GM12878 (cell line): ENCODE data around the gene EFNA4. TPM values are rescaled to one million over a fixed set of nuclear protein-coding genes. Genes with fewer than 3 reads are reported as not detected.

ENCODE experiments used
- ATAC-seq: fragments of 200-7000 bp; cut with Tn5 transposase; 3 replicates; pipeline ENCODE4 v1.9.1; 2020; ENCODE audit warnings: mild to moderate bottlenecking, moderate library complexity
- BruUV-seq: library from RNA; stranded (reverse); fragments of 400-500 nt; replicated peaks from 2 replicates; lab custom pipeline; 2021; lab: Mats Ljungman, UMichigan
- CTCF ChIA-PET: fragments of 300-600 bp; sonication (Branson Sonifier 250); formaldehyde crosslinking; extraction: SDS; loops from one replicate; lab custom pipeline; 2021; ENCODE audit warnings: inconsistent platforms; lab: Yijun Ruan, JAX
- POLR2A ChIA-PET: fragments of 350-600 bp; formaldehyde crosslinking; extraction: SDS; loops from one replicate; lab custom pipeline; 2021; ENCODE audit warnings: inconsistent platforms; lab: Charles Lee
- RAD21 ChIA-PET: fragments of 300-600 bp; sonication (Branson Sonifier 250); formaldehyde crosslinking; loops from one replicate; lab custom pipeline; 2023; ENCODE audit warnings: antibody characterized with exemption; ENCODE audit not compliant: unreplicated experiment; lab: Charles Lee
- SMC1A ChIA-PET: fragments of 300-600 bp; sonication (Branson Sonifier 250); formaldehyde crosslinking; loops from one replicate; lab custom pipeline; 2023; ENCODE audit not compliant: unreplicated experiment, uncharacterized antibody; lab: Charles Lee
- DNase-seq: peaks from one replicate; pipeline ENCODE4 v3.0.0-alpha.2; 2011; ENCODE audit warnings: low read depth, low spot score
- FAIRE-seq: peaks from 3 replicates; lab custom pipeline; 2011; peaks lifted over from hg19 to GRCh38; lab: Jason Lieb, UNC
- H2AFZ ChIP-seq: 2 replicates; pipeline ENCODE4 v1.6.0; 2011; ENCODE audit warnings: low read depth, low read length, control low read depth; ENCODE audit not compliant: control insufficient read depth
- H3K27ac ChIP-seq: 2 replicates; pipeline ENCODE4 v1.5.1; 2011; ENCODE audit warnings: control low read depth; ENCODE audit not compliant: control insufficient read depth, insufficient read depth
- H3K27me3 ChIP-seq, 2 experiments: replicated peaks in 1 of 2; 2 replicates each; pipeline versions ENCODE4 v1.6.0 to v1.6.1; 2011; ENCODE audit warnings: low read length in 1 of 2; ENCODE audit not compliant: control insufficient read depth in 2 of 2, insufficient read depth in 2 of 2
- H3K36me3 ChIP-seq, 2 experiments: 2 replicates each; pipeline ENCODE4 v1.5.1; 2011; ENCODE audit warnings: low read length in 1 of 2; ENCODE audit not compliant: control insufficient read depth in 2 of 2, insufficient read depth in 2 of 2
- H3K4me1 ChIP-seq: 2 replicates; pipeline ENCODE4 v1.6.1; 2011; ENCODE audit warnings: mild to moderate bottlenecking, low read length, moderate library complexity, mixed read lengths; ENCODE audit not compliant: control insufficient read depth, insufficient read depth
- H3K4me2 ChIP-seq: 2 replicates; pipeline ENCODE4 v1.6.0; 2011; ENCODE audit warnings: control low read depth; ENCODE audit not compliant: control insufficient read depth, insufficient read depth
- H3K4me3 ChIP-seq: fragments of 200-600 bp; sonication (generic); 2 replicates; pipeline ENCODE4 v1.5.1; 2016
- H3K79me2 ChIP-seq: 2 replicates; pipeline ENCODE4 v1.6.0; 2011; ENCODE audit warnings: low read length; ENCODE audit not compliant: control insufficient read depth, insufficient read depth
- H3K9ac ChIP-seq: 2 replicates; pipeline ENCODE4 v1.8.0; 2011; ENCODE audit warnings: low read length, control low read depth, mixed read lengths; ENCODE audit not compliant: control insufficient read depth, insufficient read depth
- H3K9me3 ChIP-seq: replicated peaks from 3 replicates; pipeline ENCODE4 v1.5.1; 2011; ENCODE audit warnings: mild to moderate bottlenecking, low read length; ENCODE audit not compliant: control insufficient read depth, insufficient read depth
- H4K20me1 ChIP-seq: 2 replicates; pipeline ENCODE4 v1.6.0; 2011; ENCODE audit not compliant: control insufficient read depth, insufficient read depth
- CHD1 ChIP-seq: IDR thresholded peaks from 2 replicates; pipeline ENCODE4 v1.6.1; 2012; ENCODE audit warnings: low read depth, low read length, improper control_type of control experiment
- HCFC1 ChIP-seq: fragments of 150-350 bp; IDR thresholded peaks from 2 replicates; pipeline ENCODE4 v1.6.1; 2014; ENCODE audit warnings: low read length
- HDGF ChIP-seq: fragments of 450-650 bp; IDR thresholded peaks from 2 replicates; pipeline ENCODE4 v1.6.1; 2016; ENCODE audit warnings: antibody characterized with exemption
- JUNB ChIP-seq: IDR thresholded peaks from 2 replicates; pipeline ENCODE4 v1.6.1; 2016; ENCODE audit warnings: antibody characterized with exemption, mild to moderate bottlenecking
- NBN ChIP-seq: fragments of 450-650 bp; IDR thresholded peaks from 2 replicates; pipeline ENCODE4 v1.6.1; 2016
- PML ChIP-seq: IDR thresholded peaks from 2 replicates; pipeline ENCODE4 v1.6.1; 2012; ENCODE audit warnings: low read length, inconsistent platforms
- POU2F2 ChIP-seq: IDR thresholded peaks from 3 replicates; pipeline ENCODE4 v1.6.1; 2011; ENCODE audit warnings: low read depth, mild to moderate bottlenecking, low read length, borderline replicate concordance
- RUNX3 ChIP-seq: IDR thresholded peaks from 2 replicates; pipeline ENCODE4 v1.6.1; 2012; ENCODE audit warnings: low read length, inconsistent platforms
- ZNF24 ChIP-seq: fragments of 450-650 bp; IDR thresholded peaks from 2 replicates; pipeline ENCODE4 v1.6.1; 2017; ENCODE audit warnings: antibody characterized with exemption, mild to moderate bottlenecking
- WGBS: methylation state at CpG from one replicate; pipeline ENCODE4 v1.1.6; 2016; ENCODE audit warnings: low lambda C conversion rate; ENCODE audit not compliant: insufficient replicate concordance, insufficient coverage; ENCODE audit errors: missing lambda C conversion rate; 5-methylcytosine and 5-hydroxymethylcytosine counted together
- in situ Hi-C: fragments of 300-500 bp; cut with MboI; formaldehyde crosslinking; loops from 9 replicates; pipeline ENCODE4 v1.14.3; 2018; ENCODE audit warnings: mixed read lengths
- intact Hi-C: fragments of 100-400 bp; cut with micrococcal nuclease; formaldehyde crosslinking; loops from one replicate; pipeline ENCODE4 v1.14.2; 2022; ENCODE audit not compliant: unreplicated experiment
- polyA plus RNA-seq, 11 experiments: library from polyadenylated mRNA; depleted of rRNA in 4 of 11; unstranded in 6 of 11; stranded (reverse) in 5 of 11; fragments of >200 nt; fragmentation: Nextera tagmentation in 4 of 11; fragmentation: Illumina TruSeq in 1 of 11; extraction: Ambion mirVana in 4 of 11; extraction: Trizol in 1 of 11; gene quantifications; 1 replicate in 1 of 11; 2 replicates in 10 of 11; pipeline versions ENCODE4 v1.2.1 to v1.2.3, GENCODE V29; 2011 to 2016; ENCODE audit warnings: inconsistent platforms in 2 of 11, missing spikeins in 2 of 11, low read depth in 1 of 11
- total RNA-seq, 4 experiments: library from RNA; depleted of rRNA in 3 of 4; stranded (reverse); fragments of >200 nt in 3 of 4; fragmentation: Illumina TruSeq in 1 of 4; extraction: Trizol in 1 of 4; gene quantifications; 2 replicates each; pipeline versions ENCODE4 v1.2.1 to v1.2.3, GENCODE V29; 2013 to 2021
- TF ChIP-seq, protein P1 (sequence below): fragments of 450-650 bp; IDR thresholded peaks from 2 replicates; pipeline ENCODE4 v1.6.1; 2017; ENCODE audit warnings: borderline replicate concordance
- TF ChIP-seq, protein P2 (sequence below): fragments of 450-650 bp; IDR thresholded peaks from 2 replicates; pipeline ENCODE4 v1.6.1; 2017; ENCODE audit warnings: low read depth, mild to moderate bottlenecking, moderate library complexity
- TF ChIP-seq, protein P3 (sequence below): fragments of 450-650 bp; IDR thresholded peaks from 2 replicates; pipeline ENCODE4 v1.6.1; 2017; ENCODE audit warnings: mild to moderate bottlenecking

EFNA4 gene
- total and polyA plus RNA-seq, 10 of the 15 experiments (the other 5 are each of a cell fraction or from before 2014, with no cell fraction given) = 0.52 to 14.1 (median 4.8) TPM

DNA sequence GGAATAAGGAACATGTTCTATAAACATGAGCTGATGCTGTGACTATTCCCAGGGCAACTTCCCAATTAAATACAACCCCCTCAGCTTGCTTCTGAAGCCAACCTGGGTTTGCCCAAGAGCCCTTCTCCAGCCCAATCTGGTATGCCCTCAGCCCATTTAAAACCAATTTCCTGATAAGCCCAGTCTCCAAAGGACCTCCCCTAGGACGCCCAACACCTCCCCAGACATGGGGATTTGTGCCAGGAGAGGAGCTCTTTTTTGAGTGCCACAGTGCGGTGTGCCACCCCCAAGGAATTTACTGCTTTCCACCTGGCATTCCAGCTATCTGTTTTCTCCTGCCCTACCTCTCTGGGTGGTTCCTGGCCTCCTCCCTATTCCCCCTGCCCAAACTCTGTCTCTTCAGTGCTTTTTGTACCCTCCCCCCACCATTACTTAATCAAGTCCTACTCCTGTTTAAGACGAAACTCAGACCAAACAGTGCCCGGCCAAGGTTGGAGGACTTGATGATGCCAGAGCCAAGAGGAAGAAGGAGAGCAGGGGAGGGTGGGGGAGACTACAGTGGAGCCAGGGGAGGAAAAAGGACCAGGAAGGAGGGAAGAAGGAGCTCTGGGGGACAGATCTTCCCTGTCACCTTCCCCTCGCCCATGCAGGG lies 52.7 kb downstream of the EFNA4 start:
- DNase-seq (no peak), FAIRE-seq (no peak), ATAC-seq (no peak)
- no TSS peak for BruUV-seq
- 35% methylated on average over 5 of the region's 5 CpGs for WGBS
- TF ChIP-seq NBN (no peak), ZNF24 (no peak), RUNX3 (no peak), PML (no peak)
- H3K4me3 ChIP-seq = no peak overlapping the region
- H3K4me2 ChIP-seq = no peak overlapping the region
- ChIA-PET SMC1A (interaction anchor here (1.5 kb wide), 1 partner anchor 51 kb away, joined by 6 read pairs; no protein-coding TSS in a partner anchor), POLR2A (interaction anchor here (0.5 to 1.6 kb wide), 2 partner anchors 8 to 16 kb away, joined by 3 to 6 read pairs; no protein-coding TSS in a partner anchor), RAD21 (interaction anchor here (0.5 kb wide), 1 partner anchor 20 kb away, joined by 3 read pairs; no protein-coding TSS in a partner anchor), CTCF (interaction anchor here (0.8 to 2.9 kb wide), 7 partner anchors 10 to 56 kb away, joined by 3 to 10 read pairs (median 3); partner anchors contain the start of gene KRTCAP2)
- no peak overlapping the region for H2AFZ ChIP-seq
- H3K36me3 ChIP-seq = no peaks in the 10 kb centered on the region
- in situ Hi-C loops = no loop called here
- H3K9me3 ChIP-seq = no peaks in the 10 kb centered on the region
- peaks cover 5% of the 10 kb centered on the region; the same call in 1 of the 2 replicates for H3K4me1 ChIP-seq
- H3K27me3 ChIP-seq = peaks cover 0 to 2% of the 10 kb centered on the region in 2 experiments; a peak in 1 of 4 replicates
- no peak overlapping the region for H3K9ac ChIP-seq
- intact Hi-C loops = no loop called here
- H3K79me2 ChIP-seq = no peaks in the 10 kb centered on the region
- no peaks in the 10 kb centered on the region for H4K20me1 ChIP-seq
- H3K27ac ChIP-seq = no peak overlapping the region

DNA sequence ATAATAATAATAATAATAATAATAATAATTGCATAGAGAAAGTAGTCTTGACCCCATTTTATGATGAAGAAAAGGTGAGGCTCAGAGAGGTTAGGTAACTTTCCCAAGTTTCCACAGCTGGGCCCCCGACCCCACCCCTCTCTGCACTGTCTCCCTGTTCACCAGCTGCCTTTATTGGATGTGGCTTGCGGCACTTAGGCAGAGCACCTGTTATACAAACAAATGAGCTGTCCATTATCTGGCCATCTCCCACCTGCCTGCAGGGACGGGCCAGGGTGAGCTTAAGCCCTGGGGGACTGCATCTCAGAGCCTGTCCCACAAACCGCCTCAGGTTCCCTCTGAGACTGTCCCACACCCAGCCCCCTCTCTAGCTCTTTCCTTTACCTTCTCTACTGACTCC lies 54.1 kb downstream of the EFNA4 start:
- no peaks in the 10 kb centered on the region for H3K79me2 ChIP-seq
- H3K4me1 ChIP-seq = peaks cover 5% of the 10 kb centered on the region; the same call in 1 of the 2 replicates
- WGBS = 23% methylated on average over 4 of the region's 4 CpGs
- no peak overlapping the region for H3K4me2 ChIP-seq
- no peak overlapping the region for H3K27ac ChIP-seq
- ATAC-seq (no peak), FAIRE-seq (no peak), DNase-seq (no peak)
- intact Hi-C loops = no loop called here
- H3K36me3 ChIP-seq = no peaks in the 10 kb centered on the region
- no TSS peak for BruUV-seq
- H2AFZ ChIP-seq = no peak overlapping the region
- H3K4me3 ChIP-seq = no peak overlapping the region
- ChIA-PET CTCF (interaction anchor here (0.8 to 2.9 kb wide), 4 partner anchors 22 to 67 kb away, joined by 3 to 10 read pairs (median 3); partner anchors contain the start of gene ADAM15), SMC1A (interaction anchor here (0.6 to 1.5 kb wide), 3 partner anchors 11 to 1082 kb away, joined by 3 to 5 read pairs (median 3); no protein-coding TSS in a partner anchor), RAD21 (interaction anchor here (0.7 to 1.4 kb wide), 3 partner anchors 50 to 191 kb away, joined by 3 read pairs; partner anchors contain the start of gene KRTCAP2), POLR2A (no interaction called here)
- in situ Hi-C loops = no loop called here
- H3K9me3 ChIP-seq = no peaks in the 10 kb centered on the region
- peaks cover 0 to 2% of the 10 kb centered on the region in 2 experiments; a peak in 1 of 4 replicates for H3K27me3 ChIP-seq
- H4K20me1 ChIP-seq = no peaks in the 10 kb centered on the region
- no peak overlapping the region for H3K9ac ChIP-seq
- TF ChIP-seq CHD1 (no peak), HDGF (no peak), HCFC1 (no peak), JUNB (no peak), POU2F2 (no peak)
- TF ChIP-seq, protein P1, sequence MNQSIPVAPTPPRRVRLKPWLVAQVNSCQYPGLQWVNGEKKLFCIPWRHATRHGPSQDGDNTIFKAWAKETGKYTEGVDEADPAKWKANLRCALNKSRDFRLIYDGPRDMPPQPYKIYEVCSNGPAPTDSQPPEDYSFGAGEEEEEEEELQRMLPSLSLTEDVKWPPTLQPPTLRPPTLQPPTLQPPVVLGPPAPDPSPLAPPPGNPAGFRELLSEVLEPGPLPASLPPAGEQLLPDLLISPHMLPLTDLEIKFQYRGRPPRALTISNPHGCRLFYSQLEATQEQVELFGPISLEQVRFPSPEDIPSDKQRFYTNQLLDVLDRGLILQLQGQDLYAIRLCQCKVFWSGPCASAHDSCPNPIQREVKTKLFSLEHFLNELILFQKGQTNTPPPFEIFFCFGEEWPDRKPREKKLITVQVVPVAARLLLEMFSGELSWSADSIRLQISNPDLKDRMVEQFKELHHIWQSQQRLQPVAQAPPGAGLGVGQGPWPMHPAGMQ = no peak
- TF ChIP-seq, protein P2, sequence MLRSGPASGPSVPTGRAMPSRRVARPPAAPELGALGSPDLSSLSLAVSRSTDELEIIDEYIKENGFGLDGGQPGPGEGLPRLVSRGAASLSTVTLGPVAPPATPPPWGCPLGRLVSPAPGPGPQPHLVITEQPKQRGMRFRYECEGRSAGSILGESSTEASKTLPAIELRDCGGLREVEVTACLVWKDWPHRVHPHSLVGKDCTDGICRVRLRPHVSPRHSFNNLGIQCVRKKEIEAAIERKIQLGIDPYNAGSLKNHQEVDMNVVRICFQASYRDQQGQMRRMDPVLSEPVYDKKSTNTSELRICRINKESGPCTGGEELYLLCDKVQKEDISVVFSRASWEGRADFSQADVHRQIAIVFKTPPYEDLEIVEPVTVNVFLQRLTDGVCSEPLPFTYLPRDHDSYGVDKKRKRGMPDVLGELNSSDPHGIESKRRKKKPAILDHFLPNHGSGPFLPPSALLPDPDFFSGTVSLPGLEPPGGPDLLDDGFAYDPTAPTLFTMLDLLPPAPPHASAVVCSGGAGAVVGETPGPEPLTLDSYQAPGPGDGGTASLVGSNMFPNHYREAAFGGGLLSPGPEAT = no peak
- TF ChIP-seq, protein P3, sequence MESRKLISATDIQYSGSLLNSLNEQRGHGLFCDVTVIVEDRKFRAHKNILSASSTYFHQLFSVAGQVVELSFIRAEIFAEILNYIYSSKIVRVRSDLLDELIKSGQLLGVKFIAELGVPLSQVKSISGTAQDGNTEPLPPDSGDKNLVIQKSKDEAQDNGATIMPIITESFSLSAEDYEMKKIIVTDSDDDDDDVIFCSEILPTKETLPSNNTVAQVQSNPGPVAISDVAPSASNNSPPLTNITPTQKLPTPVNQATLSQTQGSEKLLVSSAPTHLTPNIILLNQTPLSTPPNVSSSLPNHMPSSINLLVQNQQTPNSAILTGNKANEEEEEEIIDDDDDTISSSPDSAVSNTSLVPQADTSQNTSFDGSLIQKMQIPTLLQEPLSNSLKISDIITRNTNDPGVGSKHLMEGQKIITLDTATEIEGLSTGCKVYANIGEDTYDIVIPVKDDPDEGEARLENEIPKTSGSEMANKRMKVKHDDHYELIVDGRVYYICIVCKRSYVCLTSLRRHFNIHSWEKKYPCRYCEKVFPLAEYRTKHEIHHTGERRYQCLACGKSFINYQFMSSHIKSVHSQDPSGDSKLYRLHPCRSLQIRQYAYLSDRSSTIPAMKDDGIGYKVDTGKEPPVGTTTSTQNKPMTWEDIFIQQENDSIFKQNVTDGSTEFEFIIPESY = no peak
